GM23338 (cell line): ENCODE results near the gene SHB. TPM values are rescaled to one million over a fixed set of nuclear protein-coding genes. Genes with fewer than 3 reads are reported as not detected.

Experiments
- ATAC-seq: fragments of 200-7000 bp; cut with Tn5 transposase; 3 replicates; pipeline ENCODE4 v1.9.1; 2020
- DNase-seq: peaks from one replicate; pipeline ENCODE4 v3.0.0-alpha.2; 2015; ENCODE audit warnings: low spot score
- H2AFZ ChIP-seq: fragments of 200-600 bp; sonication (generic); 2 replicates; pipeline ENCODE4 v1.8.0; 2016; ENCODE audit warnings: antibody characterized with exemption, mild to moderate bottlenecking, moderate library complexity
- H3F3A ChIP-seq: fragments of 200-600 bp; sonication (generic); replicated peaks from 2 replicates; pipeline ENCODE4 v1.8.0; 2017; ENCODE audit warnings: antibody characterized with exemption, mixed run types, low read depth
- H3K27ac ChIP-seq: fragments of 200-600 bp; sonication (generic); 2 replicates; pipeline ENCODE4 v1.6.1; 2016; ENCODE audit warnings: low read depth
- H3K27me3 ChIP-seq: fragments of 200-600 bp; sonication (generic); 2 replicates; pipeline ENCODE4 v1.8.0; 2016; ENCODE audit warnings: mild to moderate bottlenecking, mixed run types, moderate library complexity; ENCODE audit not compliant: insufficient read depth
- H3K36me3 ChIP-seq: fragments of 200-600 bp; sonication (generic); 2 replicates; pipeline ENCODE4 v1.8.0; 2016; ENCODE audit warnings: mild to moderate bottlenecking; ENCODE audit not compliant: insufficient read depth
- H3K4me1 ChIP-seq: fragments of 200-600 bp; sonication (generic); 2 replicates; pipeline ENCODE4 v1.8.0; 2016; ENCODE audit warnings: mild to moderate bottlenecking, moderate library complexity; ENCODE audit not compliant: insufficient read depth
- H3K4me2 ChIP-seq: fragments of 200-600 bp; sonication (generic); 2 replicates; pipeline ENCODE4 v1.7.1; 2017; ENCODE audit warnings: mixed run types
- H3K4me3 ChIP-seq: fragments of 200-600 bp; sonication (generic); 2 replicates; pipeline ENCODE4 v1.6.1; 2016; ENCODE audit warnings: mixed run types
- H3K79me2 ChIP-seq: fragments of 200-600 bp; sonication (generic); replicated peaks from 2 replicates; pipeline ENCODE4 v1.8.0; 2017; ENCODE audit warnings: mild to moderate bottlenecking; ENCODE audit not compliant: insufficient read depth
- H3K9me2 ChIP-seq: fragments of 200-600 bp; sonication (generic); 2 replicates; pipeline ENCODE4 v1.8.0; 2017; ENCODE audit not compliant: insufficient read depth
- H4K20me1 ChIP-seq: fragments of 200-600 bp; sonication (generic); replicated peaks from 2 replicates; pipeline ENCODE4 v1.8.0; 2017; ENCODE audit warnings: mild to moderate bottlenecking; ENCODE audit not compliant: insufficient read depth
- H3K27ac Mint-ChIP-seq: 2 replicates; pipeline ENCODE4 v1.8.0; 2020; ENCODE audit warnings: inconsistent platforms, mild to moderate bottlenecking, moderate library complexity, mixed read lengths
- H3K27me3 Mint-ChIP-seq: 3 replicates; pipeline ENCODE4 v1.8.0; 2022; ENCODE audit warnings: low read depth, mild to moderate bottlenecking, moderate library complexity, mixed read lengths, inconsistent platforms; ENCODE audit not compliant: insufficient read depth, poor library complexity
- H3K36me3 Mint-ChIP-seq: 3 replicates; pipeline ENCODE4 v1.8.0; 2021; ENCODE audit warnings: low read depth, mild to moderate bottlenecking, inconsistent platforms, moderate library complexity, mixed read lengths
- H3K4me1 Mint-ChIP-seq: 3 replicates; pipeline ENCODE4 v1.8.0; 2020; ENCODE audit warnings: mild to moderate bottlenecking, inconsistent platforms, mixed read lengths
- H3K4me3 Mint-ChIP-seq: 3 replicates; pipeline ENCODE4 v1.8.0; 2021; ENCODE audit warnings: moderate library complexity, mild to moderate bottlenecking, inconsistent platforms, mixed read lengths
- H3K9me3 Mint-ChIP-seq: 3 replicates; pipeline ENCODE4 v1.8.0; 2020; ENCODE audit warnings: moderate library complexity, mild to moderate bottlenecking, inconsistent platforms, mixed read lengths
- ETS1 ChIP-seq: IDR thresholded peaks from 2 replicates; pipeline ENCODE4 v1.6.1; 2016; ENCODE audit warnings: antibody characterized with exemption
- EZH2 ChIP-seq: fragments of 200-600 bp; sonication (generic); IDR thresholded peaks from one replicate; pipeline ENCODE4 v1.8.0; 2017; ENCODE audit warnings: antibody characterized with exemption, mild to moderate bottlenecking, low read depth; ENCODE audit not compliant: unreplicated experiment
- EZH2phosphoT487 ChIP-seq: fragments of 200-600 bp; sonication (generic); IDR thresholded peaks from one replicate; pipeline ENCODE4 v1.8.1; 2018; ENCODE audit warnings: antibody characterized with exemption; ENCODE audit not compliant: unreplicated experiment
- JUNB ChIP-seq: IDR thresholded peaks from one replicate; pipeline ENCODE4 v1.6.1; 2016; ENCODE audit warnings: antibody characterized with exemption; ENCODE audit not compliant: unreplicated experiment
- NANOG ChIP-seq: IDR thresholded peaks from 2 replicates; pipeline ENCODE4 v1.6.1; 2016; ENCODE audit warnings: antibody characterized with exemption, borderline replicate concordance
- POLR2AphosphoS5 ChIP-seq: IDR thresholded peaks from 2 replicates; pipeline ENCODE4 v1.6.1; 2016; ENCODE audit warnings: antibody characterized with exemption, low read depth
- ZNF331 ChIP-seq: fragments of 250-450 bp; sonication (Bioruptor Pico); IDR thresholded peaks from 2 replicates; pipeline ENCODE4 v1.5.0; 2020; ENCODE audit warnings: low read depth, mild to moderate bottlenecking, moderate library complexity
- ZNF462 ChIP-seq: fragments of 250-450 bp; sonication (Bioruptor Pico); IDR thresholded peaks from 2 replicates; pipeline ENCODE4 v1.5.0; 2020; ENCODE audit warnings: mild to moderate bottlenecking, moderate library complexity
- polyA plus RNA-seq: library from polyadenylated mRNA; unstranded; fragments of >200 nt; fragmentation: Nextera tagmentation; extraction: Ambion mirVana; gene quantifications from 2 replicates; pipeline ENCODE4 v1.2.1, GENCODE V29; 2016
- total RNA-seq: library from RNA; depleted of rRNA; stranded (reverse); fragments of >200 nt; shearing (Covaris generic); gene quantifications from 2 replicates; pipeline ENCODE4 v1.2.3, GENCODE V29; 2014
- TF ChIP-seq, protein P1 (sequence below), 2 experiments: fragments of 200-600 bp in 1 of 2; sonication (generic) in 1 of 2; conservative IDR thresholded peaks; 2 replicates each; pipeline versions ENCODE4 v1.5.1 to v1.6.1; 2016 to 2017; ENCODE audit warnings: antibody characterized with exemption in 2 of 2, low read depth in 2 of 2, mild to moderate bottlenecking in 2 of 2, moderate library complexity in 1 of 2
- TF ChIP-seq, protein P2 (sequence below): IDR thresholded peaks from one replicate; pipeline ENCODE4 v1.6.1; 2018; ENCODE audit warnings: antibody characterized with exemption; ENCODE audit not compliant: unreplicated experiment

Gene SHB
- total and polyA plus RNA-seq, 2 experiments from 2014 or later = 1.5 to 14.0 TPM

DNA sequence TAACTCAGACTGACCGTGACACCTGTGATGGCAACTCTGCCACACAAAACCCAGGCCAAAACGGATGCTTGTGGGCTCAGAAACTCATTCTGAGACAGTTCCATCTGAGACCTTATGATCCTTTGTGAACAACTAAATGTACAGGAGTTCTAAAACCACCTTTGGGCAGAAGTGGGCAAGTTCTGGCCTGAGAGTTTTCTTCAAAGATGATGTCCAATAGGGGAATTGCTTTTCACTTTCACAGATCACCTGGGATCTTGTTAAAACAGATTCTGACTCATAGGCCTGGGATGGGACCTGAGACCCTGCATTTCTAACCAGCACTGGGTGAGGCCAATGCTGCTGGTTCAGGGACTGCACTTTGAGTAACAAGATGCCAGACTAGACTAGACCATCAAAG, 97.3 kb downstream of the SHB start (continued):
- TF ChIP-seq ZNF462 (CRISPR knock-in tag) (no peak), POLR2AphosphoS5 (no peak), JUNB (no peak), NANOG (no peak)
- TF ChIP-seq, protein P1, sequence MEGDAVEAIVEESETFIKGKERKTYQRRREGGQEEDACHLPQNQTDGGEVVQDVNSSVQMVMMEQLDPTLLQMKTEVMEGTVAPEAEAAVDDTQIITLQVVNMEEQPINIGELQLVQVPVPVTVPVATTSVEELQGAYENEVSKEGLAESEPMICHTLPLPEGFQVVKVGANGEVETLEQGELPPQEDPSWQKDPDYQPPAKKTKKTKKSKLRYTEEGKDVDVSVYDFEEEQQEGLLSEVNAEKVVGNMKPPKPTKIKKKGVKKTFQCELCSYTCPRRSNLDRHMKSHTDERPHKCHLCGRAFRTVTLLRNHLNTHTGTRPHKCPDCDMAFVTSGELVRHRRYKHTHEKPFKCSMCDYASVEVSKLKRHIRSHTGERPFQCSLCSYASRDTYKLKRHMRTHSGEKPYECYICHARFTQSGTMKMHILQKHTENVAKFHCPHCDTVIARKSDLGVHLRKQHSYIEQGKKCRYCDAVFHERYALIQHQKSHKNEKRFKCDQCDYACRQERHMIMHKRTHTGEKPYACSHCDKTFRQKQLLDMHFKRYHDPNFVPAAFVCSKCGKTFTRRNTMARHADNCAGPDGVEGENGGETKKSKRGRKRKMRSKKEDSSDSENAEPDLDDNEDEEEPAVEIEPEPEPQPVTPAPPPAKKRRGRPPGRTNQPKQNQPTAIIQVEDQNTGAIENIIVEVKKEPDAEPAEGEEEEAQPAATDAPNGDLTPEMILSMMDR (conservative IDR thresholded peaks at IDR 0.05; ENCODE audit: low read depth in 2 of 2) = no peak

- DNase-seq = no peak
- no peaks in the 10 kb centered on the region for H3F3A ChIP-seq
- Mint-ChIP-seq H3K4me3 (no peak overlapping the region), H3K27ac (no peak overlapping the region), H3K4me1 (peaks cover 9% of the 10 kb centered on the region), H3K36me3 (no peaks in the 10 kb centered on the region), H3K9me3 (no peaks in the 10 kb centered on the region; the same call in 2 of the 3 replicates), H3K27me3 (peaks cover 2% of the 10 kb centered on the region)
- no peaks in the 10 kb centered on the region for H3K36me3 ChIP-seq
- H2AFZ ChIP-seq = no peak overlapping the region
- H4K20me1 ChIP-seq = no peaks in the 10 kb centered on the region; the same call in 1 of the 2 replicates
- no peak overlapping the region for H3K27ac ChIP-seq
- H3K79me2 ChIP-seq = no peaks in the 10 kb centered on the region
- H3K4me1 ChIP-seq = no peaks in the 10 kb centered on the region
- H3K9me2 ChIP-seq = 0 out of 2 replicates have a peak, but pooled peaks cover 2% of the 10 kb centered on the region
- no peak overlapping the region for H3K4me3 ChIP-seq
- ATAC-seq = no peak
- H3K27me3 ChIP-seq = no peaks in the 10 kb centered on the region
- no peak overlapping the region for H3K4me2 ChIP-seq
- TF ChIP-seq EZH2 (no peak), ETS1 (no peak), EZH2phosphoT487 (no peak), JUNB (no peak), ZNF331 (CRISPR knock-in tag) (no peak)
- TF ChIP-seq, protein P2, sequence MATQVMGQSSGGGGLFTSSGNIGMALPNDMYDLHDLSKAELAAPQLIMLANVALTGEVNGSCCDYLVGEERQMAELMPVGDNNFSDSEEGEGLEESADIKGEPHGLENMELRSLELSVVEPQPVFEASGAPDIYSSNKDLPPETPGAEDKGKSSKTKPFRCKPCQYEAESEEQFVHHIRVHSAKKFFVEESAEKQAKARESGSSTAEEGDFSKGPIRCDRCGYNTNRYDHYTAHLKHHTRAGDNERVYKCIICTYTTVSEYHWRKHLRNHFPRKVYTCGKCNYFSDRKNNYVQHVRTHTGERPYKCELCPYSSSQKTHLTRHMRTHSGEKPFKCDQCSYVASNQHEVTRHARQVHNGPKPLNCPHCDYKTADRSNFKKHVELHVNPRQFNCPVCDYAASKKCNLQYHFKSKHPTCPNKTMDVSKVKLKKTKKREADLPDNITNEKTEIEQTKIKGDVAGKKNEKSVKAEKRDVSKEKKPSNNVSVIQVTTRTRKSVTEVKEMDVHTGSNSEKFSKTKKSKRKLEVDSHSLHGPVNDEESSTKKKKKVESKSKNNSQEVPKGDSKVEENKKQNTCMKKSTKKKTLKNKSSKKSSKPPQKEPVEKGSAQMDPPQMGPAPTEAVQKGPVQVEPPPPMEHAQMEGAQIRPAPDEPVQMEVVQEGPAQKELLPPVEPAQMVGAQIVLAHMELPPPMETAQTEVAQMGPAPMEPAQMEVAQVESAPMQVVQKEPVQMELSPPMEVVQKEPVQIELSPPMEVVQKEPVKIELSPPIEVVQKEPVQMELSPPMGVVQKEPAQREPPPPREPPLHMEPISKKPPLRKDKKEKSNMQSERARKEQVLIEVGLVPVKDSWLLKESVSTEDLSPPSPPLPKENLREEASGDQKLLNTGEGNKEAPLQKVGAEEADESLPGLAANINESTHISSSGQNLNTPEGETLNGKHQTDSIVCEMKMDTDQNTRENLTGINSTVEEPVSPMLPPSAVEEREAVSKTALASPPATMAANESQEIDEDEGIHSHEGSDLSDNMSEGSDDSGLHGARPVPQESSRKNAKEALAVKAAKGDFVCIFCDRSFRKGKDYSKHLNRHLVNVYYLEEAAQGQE = no peak
- TF ChIP-seq, protein P1 (conservative IDR thresholded peaks at IDR 0.05; ENCODE audit: low read depth in 2 of 2) = no peak
Observed at GRCh38 chr9:37971108-37971459, 97.9 kb downstream of the SHB start.
